ENCODE data around the gene TMEM258.

DNA sequence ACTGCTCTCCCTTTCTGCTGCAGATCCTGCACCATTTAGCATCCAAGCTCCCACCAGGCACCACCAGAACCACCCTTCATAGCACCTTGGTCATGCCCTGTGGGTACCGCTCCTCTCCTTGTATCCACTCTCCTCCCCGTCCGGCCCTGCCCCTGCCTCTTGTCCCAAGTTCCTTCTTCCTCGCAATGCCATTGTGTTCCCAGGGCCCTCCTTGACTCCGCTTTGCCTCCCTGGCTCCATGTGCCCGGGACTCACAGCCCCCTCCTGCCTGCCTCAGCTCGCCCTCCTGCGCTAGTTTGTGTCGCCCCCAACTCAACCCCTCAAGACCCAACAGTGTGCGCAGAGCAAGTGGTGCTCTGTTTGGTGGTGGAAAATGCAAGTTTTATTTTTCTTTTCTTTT, 46.5 kb upstream of the TMEM258 start:
- TF ChIP-seq POLR2AphosphoS2 (conservative IDR thresholded peaks at IDR 0.05; ENCODE audit: low read length), result no peak
- TF ChIP-seq, protein P1, sequence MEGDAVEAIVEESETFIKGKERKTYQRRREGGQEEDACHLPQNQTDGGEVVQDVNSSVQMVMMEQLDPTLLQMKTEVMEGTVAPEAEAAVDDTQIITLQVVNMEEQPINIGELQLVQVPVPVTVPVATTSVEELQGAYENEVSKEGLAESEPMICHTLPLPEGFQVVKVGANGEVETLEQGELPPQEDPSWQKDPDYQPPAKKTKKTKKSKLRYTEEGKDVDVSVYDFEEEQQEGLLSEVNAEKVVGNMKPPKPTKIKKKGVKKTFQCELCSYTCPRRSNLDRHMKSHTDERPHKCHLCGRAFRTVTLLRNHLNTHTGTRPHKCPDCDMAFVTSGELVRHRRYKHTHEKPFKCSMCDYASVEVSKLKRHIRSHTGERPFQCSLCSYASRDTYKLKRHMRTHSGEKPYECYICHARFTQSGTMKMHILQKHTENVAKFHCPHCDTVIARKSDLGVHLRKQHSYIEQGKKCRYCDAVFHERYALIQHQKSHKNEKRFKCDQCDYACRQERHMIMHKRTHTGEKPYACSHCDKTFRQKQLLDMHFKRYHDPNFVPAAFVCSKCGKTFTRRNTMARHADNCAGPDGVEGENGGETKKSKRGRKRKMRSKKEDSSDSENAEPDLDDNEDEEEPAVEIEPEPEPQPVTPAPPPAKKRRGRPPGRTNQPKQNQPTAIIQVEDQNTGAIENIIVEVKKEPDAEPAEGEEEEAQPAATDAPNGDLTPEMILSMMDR (IDR thresholded peaks at IDR 0.05), result no peak
- no peak for TF ChIP-seq JUNB (IDR thresholded peaks at IDR 0.05)
- TF ChIP-seq ESRRA (IDR thresholded peaks at IDR 0.05; ENCODE audit: borderline replicate concordance, low read length), result no peak
- no peak for TF ChIP-seq CEBPB (IDR thresholded peaks at IDR 0.05)
- TF ChIP-seq EP300 (IDR thresholded peaks at IDR 0.05), result no peak
- TF ChIP-seq POLR2A (IDR thresholded peaks at IDR 0.05; ENCODE audit: low read length), result no peak
- no peak for TF ChIP-seq MAFK (IDR thresholded peaks at IDR 0.05; ENCODE audit: partially characterized antibody)
- TF ChIP-seq RFX5 (IDR thresholded peaks at IDR 0.05), result no peak
- TF ChIP-seq, protein P2, sequence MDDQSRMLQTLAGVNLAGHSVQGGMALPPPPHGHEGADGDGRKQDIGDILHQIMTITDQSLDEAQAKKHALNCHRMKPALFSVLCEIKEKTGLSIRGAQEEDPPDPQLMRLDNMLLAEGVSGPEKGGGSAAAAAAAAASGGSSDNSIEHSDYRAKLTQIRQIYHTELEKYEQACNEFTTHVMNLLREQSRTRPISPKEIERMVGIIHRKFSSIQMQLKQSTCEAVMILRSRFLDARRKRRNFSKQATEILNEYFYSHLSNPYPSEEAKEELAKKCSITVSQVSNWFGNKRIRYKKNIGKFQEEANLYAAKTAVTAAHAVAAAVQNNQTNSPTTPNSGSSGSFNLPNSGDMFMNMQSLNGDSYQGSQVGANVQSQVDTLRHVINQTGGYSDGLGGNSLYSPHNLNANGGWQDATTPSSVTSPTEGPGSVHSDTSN (IDR thresholded peaks at IDR 0.05), result no peak

All from A549 (cell line).